ENCODE measurements around the gene EXOC1. TPM values are rescaled to one million over a fixed set of nuclear protein-coding genes. Genes with fewer than 3 reads are reported as not detected.

The EXOC1 gene
- total and polyA plus RNA-seq, 2 of the 4 experiments (the other 2 are of a cell fraction): 19.9 to 49.5 TPM

DNA sequence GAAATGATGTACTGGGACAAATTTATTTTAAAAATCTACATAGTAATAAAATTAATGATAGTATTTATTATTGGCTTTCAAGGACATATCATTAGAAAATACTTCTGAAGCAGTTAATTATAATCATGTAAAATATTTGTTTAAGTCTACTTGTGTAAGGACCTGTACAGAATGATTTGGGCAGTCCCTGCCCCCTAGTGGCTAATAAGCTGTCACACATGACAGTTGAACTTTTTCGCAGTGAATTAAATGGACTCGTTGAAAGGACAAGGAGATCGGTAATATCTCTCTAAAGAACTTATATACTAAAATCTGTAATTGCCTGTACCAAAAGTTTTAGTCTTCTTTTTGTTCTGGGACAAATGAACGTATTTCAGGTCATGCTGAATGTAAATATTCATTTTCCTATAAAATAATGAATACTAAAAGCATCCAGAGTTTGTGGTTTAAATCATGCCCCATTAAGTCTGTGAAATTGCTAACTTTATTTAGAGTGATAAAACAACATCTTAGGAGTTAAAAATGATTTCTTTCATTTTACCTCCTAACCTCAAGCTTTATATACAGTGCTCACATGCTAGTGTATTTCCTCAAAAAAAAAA, 13.6 kb downstream of the EXOC1 start:
- Histone ChIP-seq H3K9me3 (ENCODE audit: control insufficient read depth, insufficient read depth, low read length) (no peaks in the 10 kb centered on the region), H3K4ac (ENCODE audit: low read depth, low read length) (no peak overlapping the region), H3K56ac (ENCODE audit: extremely low read depth, insufficient read depth, low read length) (no peak overlapping the region), H3K23ac (ENCODE audit: low read depth, low read length) (no peak overlapping the region), H3K4me1 (ENCODE audit: control insufficient read depth, insufficient read depth, low read length) (peaks cover 2% of the 10 kb centered on the region; the same call in 1 of the 2 replicates), H2BK20ac (ENCODE audit: low read depth, low read length) (no peak overlapping the region), H2AFZ (replicated peaks; ENCODE audit: low read length, poor library complexity) (no peak overlapping the region), H3K4me3 (ENCODE audit: insufficient read depth, low read depth, low read length) (no peak overlapping the region), H2BK120ac (ENCODE audit: low read depth, low read length) (no peak overlapping the region), H2BK5ac (ENCODE audit: low read depth, low read length, poor library complexity, severe bottlenecking) (no peak overlapping the region), H2BK15ac (ENCODE audit: low read depth, low read length) (no peak overlapping the region), H3K14ac (replicated peaks; ENCODE audit: low read depth, low read length) (no peak overlapping the region), H3K79me1 (ENCODE audit: low read depth in 1 of 2, low read length in 2 of 2) (peaks cover 0 to 10% of the 10 kb centered on the region in 2 experiments; a peak in 2 of 4 replicates), H4K8ac (ENCODE audit: low read depth in 2 of 2, low read length in 2 of 2) (no peak overlapping the region), H3K9ac (ENCODE audit: low read depth, low read length) (no peak overlapping the region), H4K20me1 (ENCODE audit: insufficient read depth, low read length) (no peaks in the 10 kb centered on the region), H3K27ac (ENCODE audit: insufficient read depth, low read length) (no peak overlapping the region), H4K91ac (ENCODE audit: insufficient read depth, low read depth, low read length) (no peak overlapping the region), H3K18ac (ENCODE audit: low read depth, low read length) (no peak overlapping the region), H3K9me1 (ENCODE audit: insufficient read depth, low read length) (peaks cover 2% of the 10 kb centered on the region; the same call in 1 of the 2 replicates), H2AK5ac (ENCODE audit: low read depth, low read length) (no peak overlapping the region), H3K4me2 (ENCODE audit: low read depth, low read length) (no peak overlapping the region), H4K5ac (ENCODE audit: low read depth, low read length) (no peak overlapping the region), H2AK9ac (replicated peaks; ENCODE audit: low read depth, low read length, poor library complexity) (no peak overlapping the region), H3K27me3 (ENCODE audit: control insufficient read depth, insufficient read depth, low read length) (no peaks in the 10 kb centered on the region), H3K36me3 (ENCODE audit: control insufficient read depth, insufficient read depth, low read length) (peaks cover 23% of the 10 kb centered on the region)
- ATAC-seq (ENCODE audit: low read depth) (peak; percentile 75), DNase-seq (peak; percentile 74)
- TF ChIP-seq, protein P1, sequence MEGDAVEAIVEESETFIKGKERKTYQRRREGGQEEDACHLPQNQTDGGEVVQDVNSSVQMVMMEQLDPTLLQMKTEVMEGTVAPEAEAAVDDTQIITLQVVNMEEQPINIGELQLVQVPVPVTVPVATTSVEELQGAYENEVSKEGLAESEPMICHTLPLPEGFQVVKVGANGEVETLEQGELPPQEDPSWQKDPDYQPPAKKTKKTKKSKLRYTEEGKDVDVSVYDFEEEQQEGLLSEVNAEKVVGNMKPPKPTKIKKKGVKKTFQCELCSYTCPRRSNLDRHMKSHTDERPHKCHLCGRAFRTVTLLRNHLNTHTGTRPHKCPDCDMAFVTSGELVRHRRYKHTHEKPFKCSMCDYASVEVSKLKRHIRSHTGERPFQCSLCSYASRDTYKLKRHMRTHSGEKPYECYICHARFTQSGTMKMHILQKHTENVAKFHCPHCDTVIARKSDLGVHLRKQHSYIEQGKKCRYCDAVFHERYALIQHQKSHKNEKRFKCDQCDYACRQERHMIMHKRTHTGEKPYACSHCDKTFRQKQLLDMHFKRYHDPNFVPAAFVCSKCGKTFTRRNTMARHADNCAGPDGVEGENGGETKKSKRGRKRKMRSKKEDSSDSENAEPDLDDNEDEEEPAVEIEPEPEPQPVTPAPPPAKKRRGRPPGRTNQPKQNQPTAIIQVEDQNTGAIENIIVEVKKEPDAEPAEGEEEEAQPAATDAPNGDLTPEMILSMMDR (conservative IDR thresholded peaks at IDR 0.05; ENCODE audit: low read depth, low read length): peak; percentile 79
- TF ChIP-seq SMC3 (IDR thresholded peaks at IDR 0.05; ENCODE audit: low read depth, low read length) (peak; percentile 68), POLR2A (IDR thresholded peaks at IDR 0.05; ENCODE audit: low read depth, low read length) (no peak), FOS (IDR thresholded peaks at IDR 0.05; ENCODE audit: low read depth, low read length) (no peak), RAD21 (IDR thresholded peaks at IDR 0.05; ENCODE audit: low read length) (peak; percentile 62), CHD1 (IDR thresholded peaks at IDR 0.05; ENCODE audit: low read depth, low read length) (no peak)
- dilution Hi-C loops (cut with HindIII; ENCODE audit: low sequenced_read_pairs, unreplicated experiment) (no loop called here), intact Hi-C loops (cut with micrococcal nuclease) (loop anchor here (2.0 to 5.0 kb wide), 4 partner anchors 82 to 520 kb away; partner anchors contain the start of genes CEP135 and SRD5A3), in situ Hi-C loops (cut with MboI; ENCODE audit: low sequenced_read_pairs) (loop anchor here (25.0 kb wide), 1 partner anchor 455 kb away; no protein-coding TSS in a partner anchor)
- BruUV-seq (replicated peaks): no TSS peak
- ChIA-PET CTCF (interaction anchor here (0.6 to 0.8 kb wide), 8 partner anchors 13 to 545 kb away, joined by 3 to 7 read pairs (median 3); partner anchors contain the start of gene CEP135), POLR2A (ENCODE audit: unreplicated experiment) (no interaction called here)
- WGBS, 2 experiments (ENCODE audit: extremely low coverage in 2 of 2, insufficient read length in 1 of 2): no CpG with 5 or more reads among the region's 4 CpGs
